Thyroid gland (tissue), 4 donors: Measurements from ENCODE around the gene CYP2F1. TPM values are rescaled to one million over a fixed set of nuclear protein-coding genes. Genes with fewer than 3 reads are reported as not detected.
"Not testable (repeated sequence)": the region's sequence is repeated elsewhere in the genome, so short reads cannot be mapped to it uniquely, and the experiment has no call there.

ENCODE experiments used
- DNase-seq, 2 donors: peaks; one replicate each; pipeline ENCODE4 v3.0.0-alpha.2; 2019
- H3K27ac ChIP-seq, 3 donors: fragments of 200-600 bp; sonication (generic); 1 replicate in 2 of 3; 2 replicates in 1 of 3; pipeline ENCODE4 v1.5.1; 2016 to 2019; ENCODE audit warnings: mild to moderate bottlenecking in 1 of 3, moderate library complexity in 1 of 3
- H3K27me3 ChIP-seq: fragments of 200-600 bp; sonication (generic); one replicate; pipeline ENCODE4 v1.5.1; 2019
- H3K36me3 ChIP-seq, 2 donors: fragments of 200-600 bp; sonication (generic); one replicate each; pipeline ENCODE4 v1.5.1; 2016 to 2019
- H3K4me1 ChIP-seq, 2 donors: fragments of 200-600 bp; sonication (generic); one replicate each; pipeline ENCODE4 v1.5.1; 2017 to 2019
- H3K4me3 ChIP-seq, 3 donors: fragments of 200-600 bp; sonication (generic); replicated peaks in 1 of 3; 1 replicate in 2 of 3; 2 replicates in 1 of 3; pipeline ENCODE4 v1.5.1; 2016; ENCODE audit warnings: mild to moderate bottlenecking in 1 of 3
- H3K9me3 ChIP-seq: fragments of 200-600 bp; sonication (generic); one replicate; pipeline ENCODE4 v1.5.1; 2017
- CTCF ChIP-seq, 6 experiments: fragments of 200-600 bp in 3 of 6; fragments of 450-650 bp in 3 of 6; sonication (generic) in 3 of 6; IDR thresholded peaks; one replicate each; pipeline ENCODE4 v1.5.1; 2016 to 2019; ENCODE audit warnings: antibody characterized with exemption in 6 of 6, mild to moderate bottlenecking in 2 of 6, inconsistent platforms in 1 of 6, moderate library complexity in 1 of 6
- POLR2A ChIP-seq, 2 donors: fragments of 450-650 bp; IDR thresholded peaks; one replicate each; pipeline ENCODE4 v1.6.1; 2017; ENCODE audit warnings: antibody characterized with exemption in 2 of 2, mild to moderate bottlenecking in 2 of 2, moderate library complexity in 1 of 2
- WGBS, 2 donors: methylation state at CpG; one replicate each; pipeline ENCODE4 v1.1.5; 2017; 5-methylcytosine and 5-hydroxymethylcytosine counted together
- intact Hi-C: fragments of 100-400 bp; cut with DNase I; formaldehyde crosslinking; loops from one replicate; pipeline ENCODE4 v1.15.1; 2023
- total RNA-seq, 4 donors: library from RNA; depleted of rRNA; stranded (reverse); fragments of >200 nt; gene quantifications; one replicate each; pipeline ENCODE4 v1.2.3, GENCODE V29; 2016

CYP2F1 gene
- total RNA-seq, 4 donors from 2014 or later: not detected

- no peak overlapping the region for H3K4me3 ChIP-seq
- H3K4me1 ChIP-seq: no peaks in the 10 kb centered on the region
- H3K36me3 ChIP-seq: no peaks in the 10 kb centered on the region
- no peak for DNase-seq
- 61 to 79% methylated on average over 5 of the region's 5 CpGs for WGBS, 2 donors
- intact Hi-C loops: no loop called here
- no peak overlapping the region for H3K27ac ChIP-seq
- TF ChIP-seq POLR2A (IDR thresholded peaks at IDR 0.05) (no peak), CTCF (IDR thresholded peaks at IDR 0.05) (no peak)
- H3K27me3 ChIP-seq: no peaks in the 10 kb centered on the region
- no peaks in the 10 kb centered on the region for H3K9me3 ChIP-seq
Measured at GRCh38 chr19:41098762-41099161, 15.5 kb upstream of the CYP2F1 start.

- 86 to 100% methylated on average over 1 of the region's 1 CpG for WGBS, 2 donors
- H3K27ac ChIP-seq: not testable (repeated sequence)
Measured at GRCh38 chr19:41102210-41102609, 12.0 kb upstream of the CYP2F1 start.

GRCh38 chr19:41106177-41106576, 8.1 kb upstream of the CYP2F1 start:
- H3K27ac ChIP-seq: no peak overlapping the region
- WGBS, 2 donors: 76 to 80% methylated on average over 3 of the region's 3 CpGs
- no peaks in the 10 kb centered on the region for H3K4me1 ChIP-seq
- no peak for DNase-seq
- H3K4me3 ChIP-seq: no peak overlapping the region
- H3K9me3 ChIP-seq: no peaks in the 10 kb centered on the region
- no peaks in the 10 kb centered on the region for H3K36me3 ChIP-seq
- intact Hi-C loops: no loop called here
- TF ChIP-seq CTCF (IDR thresholded peaks at IDR 0.05): no peak
- no peak for TF ChIP-seq POLR2A (IDR thresholded peaks at IDR 0.05)
- no peaks in the 10 kb centered on the region for H3K27me3 ChIP-seq

More at GRCh38 chr19:41102210-41102609, 12.0 kb upstream of the CYP2F1 start:
- H3K4me3 ChIP-seq, H3K9me3 ChIP-seq, H3K27me3 ChIP-seq, H3K4me1 ChIP-seq, DNase-seq, H3K36me3 ChIP-seq, intact Hi-C loops: not testable (repeated sequence)

DNA sequence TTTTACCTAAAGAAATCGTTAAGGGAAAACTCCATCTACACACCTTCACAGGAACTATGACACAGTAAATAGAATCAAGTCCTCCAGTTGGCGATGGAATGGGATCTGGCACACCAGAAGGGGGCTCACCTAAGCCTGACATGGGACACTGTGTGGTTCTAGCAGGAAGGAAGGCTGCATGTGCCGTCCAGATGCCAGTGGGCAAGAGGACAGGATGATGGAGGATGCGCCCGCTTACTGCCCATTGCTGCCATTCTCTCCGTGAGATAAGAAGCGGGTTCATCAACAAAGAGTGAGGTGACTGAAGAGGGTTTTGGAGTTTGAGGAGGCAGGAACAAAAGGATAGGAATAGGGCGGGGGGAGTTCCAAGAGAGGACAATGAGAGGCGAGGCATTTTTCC, 2.9 kb upstream of the CYP2F1 start:
- no peaks in the 10 kb centered on the region for H3K4me1 ChIP-seq
- H3K36me3 ChIP-seq: no peaks in the 10 kb centered on the region
- no peak overlapping the region for H3K27ac ChIP-seq
- no peak overlapping the region for H3K4me3 ChIP-seq
- H3K27me3 ChIP-seq: no peaks in the 10 kb centered on the region
- no peaks in the 10 kb centered on the region for H3K9me3 ChIP-seq
- no peak for DNase-seq
- TF ChIP-seq CTCF (IDR thresholded peaks at IDR 0.05): no peak
- TF ChIP-seq POLR2A (IDR thresholded peaks at IDR 0.05): no peak
- intact Hi-C loops: no loop called here
- WGBS, 2 donors: 84 to 85% methylated on average over 9 of the region's 9 CpGs

GRCh38 chr19:41111750-41112295, 2.4 kb upstream of the CYP2F1 start:
- Histone ChIP-seq H3K4me3 (no peak overlapping the region), H3K27ac (no peak overlapping the region), H3K4me1 (no peaks in the 10 kb centered on the region), H3K9me3 (no peaks in the 10 kb centered on the region), H3K36me3 (no peaks in the 10 kb centered on the region), H3K27me3 (no peaks in the 10 kb centered on the region)
- intact Hi-C loops: no loop called here
- 80 to 95% methylated on average over 5 of the region's 5 CpGs for WGBS, 2 donors
- DNase-seq: no peak
- TF ChIP-seq CTCF (IDR thresholded peaks at IDR 0.05) (no peak), POLR2A (IDR thresholded peaks at IDR 0.05) (no peak)
